Psoas muscle (tissue), 8 donors: ENCODE measurements around the gene ZNF648. TPM values are rescaled to one million over a fixed set of nuclear protein-coding genes. Genes with fewer than 3 reads are reported as not detected.

ENCODE experiments used
- ATAC-seq, 4 donors: fragments of 200-7000 bp; cut with Tn5 transposase; one replicate each; pipeline ENCODE4 v1.9.1; 2020; ENCODE audit warnings: moderate library complexity in 3 of 4, mild to moderate bottlenecking in 2 of 4
- DNase-seq, 2 donors: peaks; one replicate each; pipeline ENCODE4 v3.0.0-alpha.2; 2020
- H3K27ac ChIP-seq: fragments of 200-600 bp; one replicate; pipeline ENCODE4 v1.8.0; 2022
- H3K27me3 ChIP-seq, 3 donors: fragments of 200-600 bp in 1 of 3; one replicate each; pipeline versions ENCODE4 v1.6.1 to v1.8.0; 2013 to 2022; ENCODE audit warnings: low read length in 2 of 3, mild to moderate bottlenecking in 2 of 3, moderate library complexity in 1 of 3; ENCODE audit not compliant: insufficient read depth in 3 of 3
- H3K36me3 ChIP-seq, 2 donors: fragments of 200-600 bp in 1 of 2; one replicate each; pipeline versions ENCODE4 v1.6.1 to v1.8.0; 2013 to 2022; ENCODE audit warnings: low read depth in 1 of 2, mild to moderate bottlenecking in 1 of 2, moderate library complexity in 1 of 2; ENCODE audit not compliant: insufficient read depth in 1 of 2
- H3K4me1 ChIP-seq: fragments of 200-600 bp; one replicate; pipeline ENCODE4 v1.8.0; 2022
- H3K4me3 ChIP-seq: fragments of 200-600 bp; one replicate; pipeline ENCODE4 v1.8.0; 2022; ENCODE audit warnings: mild to moderate bottlenecking
- H3K9me3 ChIP-seq: fragments of 200-600 bp; one replicate; pipeline ENCODE4 v1.8.0; 2022
- WGBS, 3 donors: extraction: QIAGEN DNeasy Blood & Tissue Kit; methylation state at CpG; one replicate each; pipeline versions ENCODE4 v1.1.6 to v1.1.7; 2013; 5-methylcytosine and 5-hydroxymethylcytosine counted together
- intact Hi-C, 2 donors: fragments of 100-400 bp; cut with DNase I; formaldehyde crosslinking; loops; one replicate each; pipeline versions ENCODE4 v1.11.0 to v1.14.2; 2022
- polyA plus RNA-seq, 3 donors: library from polyadenylated mRNA; stranded (reverse); fragments of 200-250 nt; gene quantifications; one replicate each; pipeline ENCODE4 v1.2.3, GENCODE V29; 2013
- total RNA-seq, 4 donors: library from RNA; stranded (reverse); fragmentation: NEBNext Ultra II Directional in 2 of 4; extraction: Animal tissue kit (Norgen Biotek cat#: 25700) in 2 of 4; gene quantifications; one replicate each; pipeline versions ENCODE4 v1.2.1 to v1.2.4, GENCODE V29; 2021 to 2023
- TF ChIP-seq, protein P1 (sequence below): fragments of 200-600 bp; IDR thresholded peaks from one replicate; pipeline ENCODE4 v1.8.0; 2022; ENCODE audit warnings: antibody characterized with exemption
- donor health status: healthy with polysubstance abuse.
- donor health status: DM: no; HTN: no; CAD: no; lungs with moderate emphysema.
- donor health status: Bipolar disorder and iron deficiency.
- donor health status: healthy.
- donor health status: DM: yes; HTN: yes; CAD: no.
- donor health status: DM: no; HTN: no; CAD: no.
- donor health status: DM: no; HTN: no; CAD: no.
- donor health status: DM: yes; HTN: yes; CAD: no.

The ZNF648 gene
- total and polyA plus RNA-seq, 7 donors, result 0.01 to 0.06 (median 0.01) TPM; not detected in 4

DNA sequence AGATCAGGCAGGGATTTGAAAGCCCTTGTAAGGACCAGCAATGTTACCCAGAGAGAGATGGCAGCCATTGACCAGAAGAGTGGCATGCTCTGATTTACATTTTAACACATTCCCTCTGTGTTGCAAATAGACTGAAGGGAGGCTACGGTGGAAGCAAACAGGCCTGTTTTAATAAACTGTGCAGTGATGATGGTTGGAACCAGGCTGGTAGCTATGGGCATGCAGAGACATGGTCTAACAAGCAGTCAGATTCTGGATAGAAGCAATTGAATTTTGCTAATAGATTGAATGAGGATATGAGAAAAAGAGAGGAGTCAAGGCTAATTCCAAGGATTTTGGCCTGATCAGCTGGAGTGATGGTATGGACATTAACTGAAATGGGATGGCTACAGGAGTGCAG, 32.3 kb upstream of the ZNF648 start:
- no peak for DNase-seq
- no peak for ATAC-seq
- Histone ChIP-seq H3K4me1 (no peaks in the 10 kb centered on the region), H3K4me3 (no peak overlapping the region), H3K36me3 (no peaks in the 10 kb centered on the region), H3K9me3 (no peaks in the 10 kb centered on the region), H3K27me3 (peaks cover 0 to 5% (median 0%) of the 10 kb centered on the region in 3 donors), H3K27ac (no peak overlapping the region)
- TF ChIP-seq, protein P1, sequence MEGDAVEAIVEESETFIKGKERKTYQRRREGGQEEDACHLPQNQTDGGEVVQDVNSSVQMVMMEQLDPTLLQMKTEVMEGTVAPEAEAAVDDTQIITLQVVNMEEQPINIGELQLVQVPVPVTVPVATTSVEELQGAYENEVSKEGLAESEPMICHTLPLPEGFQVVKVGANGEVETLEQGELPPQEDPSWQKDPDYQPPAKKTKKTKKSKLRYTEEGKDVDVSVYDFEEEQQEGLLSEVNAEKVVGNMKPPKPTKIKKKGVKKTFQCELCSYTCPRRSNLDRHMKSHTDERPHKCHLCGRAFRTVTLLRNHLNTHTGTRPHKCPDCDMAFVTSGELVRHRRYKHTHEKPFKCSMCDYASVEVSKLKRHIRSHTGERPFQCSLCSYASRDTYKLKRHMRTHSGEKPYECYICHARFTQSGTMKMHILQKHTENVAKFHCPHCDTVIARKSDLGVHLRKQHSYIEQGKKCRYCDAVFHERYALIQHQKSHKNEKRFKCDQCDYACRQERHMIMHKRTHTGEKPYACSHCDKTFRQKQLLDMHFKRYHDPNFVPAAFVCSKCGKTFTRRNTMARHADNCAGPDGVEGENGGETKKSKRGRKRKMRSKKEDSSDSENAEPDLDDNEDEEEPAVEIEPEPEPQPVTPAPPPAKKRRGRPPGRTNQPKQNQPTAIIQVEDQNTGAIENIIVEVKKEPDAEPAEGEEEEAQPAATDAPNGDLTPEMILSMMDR, result no peak
- intact Hi-C loops, result no loop called here
- WGBS, 3 donors, result 81 to 94% (median 87%) methylated on average over 1 of the region's 1 CpG

DNA sequence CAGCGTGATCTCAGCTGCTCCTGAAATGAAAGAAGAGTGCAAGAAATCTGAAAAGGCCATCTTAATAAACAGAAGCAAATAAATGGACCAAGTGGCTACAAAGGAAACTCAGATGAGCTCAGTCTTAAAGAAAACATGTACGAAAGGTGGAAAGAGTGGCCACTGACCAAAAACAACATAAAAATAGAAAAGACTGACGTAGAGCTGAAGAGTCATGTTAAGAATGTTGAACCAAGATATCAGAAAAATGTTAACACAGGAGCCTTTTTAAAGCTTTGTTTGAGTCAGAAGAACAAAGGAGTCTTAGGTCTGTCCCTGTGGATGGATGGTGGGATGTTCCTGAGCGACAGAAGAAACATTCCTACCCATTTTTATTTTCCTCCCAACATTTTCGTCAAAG, 30.8 kb upstream of the ZNF648 start:
- Histone ChIP-seq H3K27ac (no peak overlapping the region), H3K4me1 (no peaks in the 10 kb centered on the region), H3K27me3 (peaks cover 0 to 5% (median 0%) of the 10 kb centered on the region in 3 donors), H3K4me3 (no peak overlapping the region), H3K9me3 (no peaks in the 10 kb centered on the region), H3K36me3 (no peaks in the 10 kb centered on the region)
- intact Hi-C loops, result no loop called here
- ATAC-seq, result no peak
- no peak for DNase-seq
- TF ChIP-seq, protein P1, result no peak
- 83 to 89% (median 85%) methylated on average over 5 of the region's 5 CpGs for WGBS, 3 donors

DNA sequence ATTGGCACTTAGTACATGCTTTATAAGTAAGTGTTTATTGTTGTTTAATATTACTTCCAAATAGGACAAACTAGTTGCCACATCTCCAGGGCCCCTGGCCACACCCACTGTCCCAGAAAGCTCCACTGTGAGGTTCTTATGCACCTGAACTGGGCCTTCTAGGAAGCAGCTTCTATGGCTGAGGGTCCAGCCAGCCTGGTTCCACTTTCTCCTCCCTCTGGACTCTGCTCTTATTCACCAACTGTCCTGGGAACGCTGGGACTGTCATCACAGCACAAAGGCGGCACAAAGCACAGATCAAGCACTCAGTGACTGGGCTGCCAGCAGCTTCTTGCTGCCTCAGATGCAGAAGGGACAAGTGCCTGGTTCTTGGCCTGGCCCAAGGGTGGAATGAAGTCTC, 29.6 kb upstream of the ZNF648 start:
- no peaks in the 10 kb centered on the region for H3K4me1 ChIP-seq
- ATAC-seq, result no peak
- no peak overlapping the region for H3K4me3 ChIP-seq
- H3K27ac ChIP-seq, result no peak overlapping the region
- DNase-seq, result no peak
- intact Hi-C loops, result no loop called here
- TF ChIP-seq, protein P1, result no peak
- H3K36me3 ChIP-seq, result no peaks in the 10 kb centered on the region
- no peaks in the 10 kb centered on the region for H3K9me3 ChIP-seq
- 65 to 79% (median 66%) methylated on average over 2 of the region's 2 CpGs for WGBS, 3 donors
- H3K27me3 ChIP-seq, result peaks cover 0 to 5% (median 0%) of the 10 kb centered on the region in 3 donors

DNA sequence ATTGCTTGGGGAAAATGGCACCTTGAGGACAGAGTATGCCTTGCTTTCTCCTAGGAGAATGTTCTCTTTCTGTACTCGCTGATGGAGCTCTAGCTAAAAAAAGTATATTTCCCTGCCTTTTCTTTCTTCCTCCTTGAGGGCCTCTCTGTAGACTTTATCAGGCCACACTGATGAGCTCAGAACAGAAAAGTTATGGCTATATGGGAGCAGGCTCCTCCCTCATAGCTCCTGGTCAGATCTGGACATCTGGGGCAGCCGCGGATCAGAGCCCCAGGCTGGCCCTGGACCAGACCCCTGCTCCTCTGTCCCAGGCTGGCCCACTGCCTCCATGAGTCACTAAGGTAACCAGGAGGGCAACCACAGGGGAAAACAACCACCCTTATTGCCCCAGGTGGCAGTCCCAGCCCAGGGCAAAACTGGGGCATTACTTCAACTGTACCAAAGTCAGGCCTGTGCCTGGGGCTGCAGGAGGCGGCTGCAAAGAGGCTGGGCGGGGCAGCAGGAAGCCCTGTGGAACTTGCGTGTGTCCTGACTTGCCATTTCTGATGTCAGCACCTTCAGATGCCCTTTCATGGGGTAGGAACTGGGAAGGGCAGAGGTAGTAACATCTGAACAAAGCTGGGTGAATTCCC, 26.3 kb upstream of the ZNF648 start:
- TF ChIP-seq, protein P1, result no peak
- intact Hi-C loops, result loop anchor here (5.0 to 10.0 kb wide), 4 partner anchors 49 to 509 kb away; no protein-coding TSS in a partner anchor
- ATAC-seq (peak in 2 of 4 donors; percentile 42 to 67), DNase-seq (no peak)
- Histone ChIP-seq H3K4me3 (no peak overlapping the region), H3K9me3 (no peaks in the 10 kb centered on the region), H3K4me1 (peaks cover 3% of the 10 kb centered on the region), H3K27me3 (no peaks in the 10 kb centered on the region), H3K36me3 (no peaks in the 10 kb centered on the region), H3K27ac (no peak overlapping the region)
- 64 to 76% (median 65%) methylated on average over 6 of the region's 6 CpGs for WGBS, 3 donors

DNA sequence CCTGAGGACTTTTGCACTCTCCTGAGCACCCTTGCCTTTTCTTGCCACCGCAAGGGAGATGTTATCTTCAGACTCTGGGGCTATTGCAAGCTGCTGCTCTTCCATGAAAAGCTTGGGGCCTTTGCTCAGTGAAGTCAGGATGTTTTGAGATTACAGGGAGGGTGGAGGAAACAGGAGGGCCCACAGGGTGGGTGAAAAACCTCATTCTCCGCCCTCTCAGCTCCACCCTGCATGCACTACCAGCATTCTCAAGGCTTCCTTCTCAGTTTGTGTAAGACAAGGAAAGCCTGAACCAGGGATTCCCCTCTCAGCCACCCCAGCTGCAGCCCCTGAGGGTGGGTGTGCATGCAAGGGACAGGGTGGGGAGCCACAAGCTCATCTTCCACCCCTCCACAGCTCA, 25.8 kb upstream of the ZNF648 start:
- DNase-seq (no peak), ATAC-seq (no peak)
- Histone ChIP-seq H3K9me3 (no peaks in the 10 kb centered on the region), H3K4me1 (peaks cover 3% of the 10 kb centered on the region), H3K36me3 (no peaks in the 10 kb centered on the region), H3K27me3 (no peaks in the 10 kb centered on the region), H3K4me3 (no peak overlapping the region), H3K27ac (no peak overlapping the region)
- WGBS, 3 donors, result 93 to 98% (median 97%) methylated on average over 2 of the region's 2 CpGs
- TF ChIP-seq, protein P1, result no peak
- intact Hi-C loops, result loop anchor here (5.0 to 10.0 kb wide), 4 partner anchors 50 to 510 kb away; no protein-coding TSS in a partner anchor
